ENCODE data around the gene FPR3. TPM values are rescaled to one million over a fixed set of nuclear protein-coding genes. Genes with fewer than 3 reads are reported as not detected.

FPR3 gene
- total RNA-seq = not detected

- intact Hi-C loops (cut with micrococcal nuclease) = no loop called here
- Mint-ChIP-seq H3K4me1 (ENCODE audit: low read depth) (no peaks in the 10 kb centered on the region), H3K4me3 (no peak within 1 kb of the TSS), H3K36me3 (no peaks in the 10 kb centered on the region), H3K27me3 (peaks cover 3% of the 10 kb centered on the region), H3K27ac (no peak within 1 kb of the TSS), H3K9me3 (peaks cover 4% of the 10 kb centered on the region)
- CTCF ChIA-PET = no interaction called here
- DNase-seq = no peak
- POLR2A ChIA-PET = no interaction called here
These were observed at the start of gene FPR3 for GRCh38 chr19:51794885-51795490. Gene FPR3, plus strand, starts transcription at chr19:51795157. Its CDS starts 28,592 bp downstream, at chr19:51823749.

GRCh38 chr19:51746731-51747130 is 48.2 kb upstream of the FPR3 start:
- Mint-ChIP-seq H3K9me3 (no peaks in the 10 kb centered on the region), H3K4me3 (no peak overlapping the region), H3K36me3 (no peaks in the 10 kb centered on the region), H3K4me1 (ENCODE audit: low read depth) (no peaks in the 10 kb centered on the region), H3K27ac (no peak overlapping the region), H3K27me3 (peaks cover 3% of the 10 kb centered on the region)
- intact Hi-C loops (cut with micrococcal nuclease) = no loop called here
- no peak for DNase-seq
- POLR2A ChIA-PET = no interaction called here
- CTCF ChIA-PET = no interaction called here

DNA sequence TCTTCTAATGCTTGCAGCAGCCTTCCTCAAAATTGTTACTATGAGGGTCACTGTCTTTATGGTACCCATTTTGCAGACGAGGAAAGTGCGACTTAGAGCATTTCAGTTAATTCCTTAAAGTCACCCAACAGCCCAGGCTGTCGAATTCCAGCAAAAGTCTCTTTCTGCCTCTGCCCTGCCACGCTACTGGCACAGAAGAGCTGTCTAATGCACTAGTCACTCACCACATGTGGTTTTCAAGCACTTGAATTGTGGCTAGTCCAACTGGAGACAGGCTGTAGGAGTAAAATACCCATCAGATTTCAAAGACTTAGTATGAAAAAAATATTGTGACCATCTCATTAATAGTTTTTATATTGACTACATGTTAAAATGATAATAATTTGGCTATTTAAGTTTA is 45.0 kb upstream of the FPR3 start:
- CTCF ChIA-PET = interaction anchor here (1.0 kb wide), 1 partner anchor 28 kb away, joined by 3 read pairs; no protein-coding TSS in a partner anchor
- no peaks in the 10 kb centered on the region for H3K4me1 Mint-ChIP-seq (ENCODE audit: low read depth)
- H3K27me3 Mint-ChIP-seq = peaks cover 3% of the 10 kb centered on the region
- no peaks in the 10 kb centered on the region for H3K36me3 Mint-ChIP-seq
- no peak overlapping the region for H3K4me3 Mint-ChIP-seq
- DNase-seq = no peak
- no peak overlapping the region for H3K27ac Mint-ChIP-seq
- no peaks in the 10 kb centered on the region for H3K9me3 Mint-ChIP-seq
- POLR2A ChIA-PET = no interaction called here
- intact Hi-C loops (cut with micrococcal nuclease) = no loop called here

DNA sequence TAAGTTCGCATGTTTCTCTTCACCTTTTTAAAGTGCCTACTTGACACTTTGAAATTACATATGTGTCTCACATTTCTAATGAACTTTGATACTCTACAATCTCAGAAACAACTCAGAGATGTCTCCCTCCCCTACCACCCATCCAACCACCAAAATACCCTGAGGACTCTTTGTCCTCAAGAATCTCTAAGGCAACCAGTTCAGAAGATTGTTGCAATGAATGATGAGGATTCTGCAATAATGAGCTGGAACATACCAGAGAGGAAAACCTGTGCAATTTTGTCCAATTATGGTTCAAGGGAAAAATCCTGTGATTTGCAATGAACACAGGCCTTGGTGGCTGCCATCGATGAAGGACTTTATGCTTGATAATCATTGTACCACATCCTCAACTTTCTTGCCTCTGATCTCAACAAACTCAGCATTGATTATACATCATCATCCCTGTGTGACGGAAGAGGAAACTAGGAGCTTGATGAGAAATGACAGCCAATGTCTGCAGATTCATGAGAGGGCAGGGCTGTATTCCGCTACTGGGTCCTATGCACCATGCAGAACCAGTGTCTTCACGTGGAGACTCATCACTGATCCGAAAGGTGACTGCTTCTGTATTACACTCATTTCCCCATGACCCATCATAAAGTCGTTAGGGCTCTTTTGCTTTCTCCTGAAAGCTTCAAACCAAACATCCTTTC is 44.4 kb upstream of the FPR3 start:
- ChIA-PET CTCF (interaction anchor here (1.0 kb wide), 1 partner anchor 27 kb away, joined by 3 read pairs; no protein-coding TSS in a partner anchor), POLR2A (no interaction called here)
- no peak for DNase-seq
- Mint-ChIP-seq H3K36me3 (no peaks in the 10 kb centered on the region), H3K27me3 (peaks cover 2% of the 10 kb centered on the region), H3K4me3 (no peak overlapping the region), H3K4me1 (ENCODE audit: low read depth) (no peaks in the 10 kb centered on the region), H3K9me3 (peaks cover under 1% of the 10 kb centered on the region), H3K27ac (no peak overlapping the region)
- intact Hi-C loops (cut with micrococcal nuclease) = no loop called here

GRCh38 chr19:51751655-51752054 is 43.3 kb upstream of the FPR3 start, which contains the start of gene FPR1:
Gene FPR1, minus strand, starts transcription at chr19:51751878. Its CDS starts 4,884 bp downstream, at chr19:51746994.
- no peaks in the 10 kb centered on the region for H3K4me1 Mint-ChIP-seq (ENCODE audit: low read depth)
- no peak within 1 kb of the TSS for H3K27ac Mint-ChIP-seq
- DNase-seq = no peak
- POLR2A ChIA-PET = no interaction called here
- intact Hi-C loops (cut with micrococcal nuclease) = no loop called here
- peaks cover 4% of the 10 kb centered on the region for H3K27me3 Mint-ChIP-seq
- H3K9me3 Mint-ChIP-seq = peaks cover 2% of the 10 kb centered on the region
- no peaks in the 10 kb centered on the region for H3K36me3 Mint-ChIP-seq
- no peak within 1 kb of the TSS for H3K4me3 Mint-ChIP-seq
- CTCF ChIA-PET = interaction anchor here (0.7 kb wide), 1 partner anchor 111 kb away, joined by 3 read pairs; no protein-coding TSS in a partner anchor

GRCh38 chr19:51754109-51754508 is 40.8 kb upstream of the FPR3 start:
- no peaks in the 10 kb centered on the region for H3K36me3 Mint-ChIP-seq
- H3K27ac Mint-ChIP-seq = no peak overlapping the region
- peaks cover 2% of the 10 kb centered on the region for H3K9me3 Mint-ChIP-seq
- intact Hi-C loops (cut with micrococcal nuclease) = no loop called here
- peaks cover 6% of the 10 kb centered on the region for H3K27me3 Mint-ChIP-seq
- POLR2A ChIA-PET = no interaction called here
- CTCF ChIA-PET = no interaction called here
- DNase-seq = no peak
- H3K4me1 Mint-ChIP-seq (ENCODE audit: low read depth) = no peaks in the 10 kb centered on the region
- H3K4me3 Mint-ChIP-seq = no peak overlapping the region

- CTCF ChIA-PET = no interaction called here
- no peaks in the 10 kb centered on the region for H3K36me3 Mint-ChIP-seq
- peaks cover 7% of the 10 kb centered on the region for H3K27me3 Mint-ChIP-seq
- no peak for DNase-seq
- intact Hi-C loops (cut with micrococcal nuclease) = no loop called here
- peaks cover 3% of the 10 kb centered on the region for H3K9me3 Mint-ChIP-seq
- POLR2A ChIA-PET = no interaction called here
- no peaks in the 10 kb centered on the region for H3K4me1 Mint-ChIP-seq (ENCODE audit: low read depth)
- no peak overlapping the region for H3K27ac Mint-ChIP-seq
- no peak overlapping the region for H3K4me3 Mint-ChIP-seq
These were observed 40.2 kb upstream of the FPR3 start for GRCh38 chr19:51754770-51755169.

- POLR2A ChIA-PET = no interaction called here
- H3K27ac Mint-ChIP-seq = no peak overlapping the region
- CTCF ChIA-PET = no interaction called here
- intact Hi-C loops (cut with micrococcal nuclease) = no loop called here
- no peak overlapping the region for H3K4me3 Mint-ChIP-seq
- DNase-seq = no peak
- peaks cover 4% of the 10 kb centered on the region for H3K9me3 Mint-ChIP-seq
- no peaks in the 10 kb centered on the region for H3K36me3 Mint-ChIP-seq
- H3K27me3 Mint-ChIP-seq = peaks cover 9% of the 10 kb centered on the region
- no peaks in the 10 kb centered on the region for H3K4me1 Mint-ChIP-seq (ENCODE audit: low read depth)
These were observed 39.4 kb upstream of the FPR3 start for GRCh38 chr19:51755571-51755970.

GRCh38 chr19:51760697-51761356 is 34.1 kb upstream of the FPR3 start, which contains the start of gene FPR2:
Gene FPR2, plus strand, starts transcription at chr19:51761180. Its CDS starts 7,479 bp downstream, at chr19:51768659.
- ChIA-PET CTCF (no interaction called here), POLR2A (no interaction called here)
- H3K36me3 Mint-ChIP-seq = no peaks in the 10 kb centered on the region
- H3K27me3 Mint-ChIP-seq = peaks cover 17% of the 10 kb centered on the region
- H3K27ac Mint-ChIP-seq = no peak within 1 kb of the TSS
- intact Hi-C loops (cut with micrococcal nuclease) = no loop called here
- H3K9me3 Mint-ChIP-seq = peaks cover 3% of the 10 kb centered on the region
- H3K4me3 Mint-ChIP-seq = no peak within 1 kb of the TSS
- DNase-seq = no peak
- H3K4me1 Mint-ChIP-seq (ENCODE audit: low read depth) = no peaks in the 10 kb centered on the region

GRCh38 chr19:51761696-51762095 is 33.3 kb upstream of the FPR3 start:
- H3K27ac Mint-ChIP-seq = no peak overlapping the region
- CTCF ChIA-PET = no interaction called here
- DNase-seq = no peak
- no peaks in the 10 kb centered on the region for H3K4me1 Mint-ChIP-seq (ENCODE audit: low read depth)
- H3K27me3 Mint-ChIP-seq = peaks cover 17% of the 10 kb centered on the region
- H3K36me3 Mint-ChIP-seq = no peaks in the 10 kb centered on the region
- no peak overlapping the region for H3K4me3 Mint-ChIP-seq
- intact Hi-C loops (cut with micrococcal nuclease) = no loop called here
- POLR2A ChIA-PET = no interaction called here
- H3K9me3 Mint-ChIP-seq = peaks cover 3% of the 10 kb centered on the region

GRCh38 chr19:51765086-51765485 is 29.9 kb upstream of the FPR3 start:
- no peaks in the 10 kb centered on the region for H3K4me1 Mint-ChIP-seq (ENCODE audit: low read depth)
- H3K27ac Mint-ChIP-seq = no peak overlapping the region
- ChIA-PET POLR2A (no interaction called here), CTCF (no interaction called here)
- peaks cover 17% of the 10 kb centered on the region for H3K27me3 Mint-ChIP-seq
- no peak overlapping the region for H3K4me3 Mint-ChIP-seq
- intact Hi-C loops (cut with micrococcal nuclease) = no loop called here
- H3K9me3 Mint-ChIP-seq = no peaks in the 10 kb centered on the region
- no peak for DNase-seq
- no peaks in the 10 kb centered on the region for H3K36me3 Mint-ChIP-seq

DNA sequence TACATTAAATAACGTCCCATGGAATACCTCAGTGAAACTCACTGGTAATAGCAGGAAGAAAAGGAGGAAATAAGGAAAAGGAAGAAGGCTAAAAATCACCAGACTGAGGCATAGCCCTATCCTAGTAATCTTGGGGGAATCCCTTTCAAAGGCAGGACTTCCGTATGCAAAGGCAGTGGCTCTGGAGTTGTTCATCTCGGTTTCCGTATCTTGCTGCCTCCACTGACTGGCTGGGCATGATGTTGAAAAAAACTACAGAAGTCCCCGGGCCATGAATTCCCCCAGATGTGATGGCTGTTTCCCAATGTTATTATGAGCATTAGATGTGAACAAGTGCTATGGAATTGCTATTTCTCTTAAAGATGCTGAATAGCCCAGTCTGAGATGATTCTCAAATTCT is 28.5 kb upstream of the FPR3 start:
- no peaks in the 10 kb centered on the region for H3K36me3 Mint-ChIP-seq
- intact Hi-C loops (cut with micrococcal nuclease) = no loop called here
- POLR2A ChIA-PET = no interaction called here

More for the DNA sequence above, 28.5 kb upstream of the FPR3 start:
- Mint-ChIP-seq H3K4me1 (ENCODE audit: low read depth) (no peaks in the 10 kb centered on the region), H3K9me3 (no peaks in the 10 kb centered on the region), H3K27ac (no peak overlapping the region), H3K4me3 (no peak overlapping the region), H3K27me3 (peaks cover 17% of the 10 kb centered on the region)
- no peak for DNase-seq
- CTCF ChIA-PET = no interaction called here

All from activated CD4-positive, alpha-beta memory T cell treated with anti-CD3 and anti-CD28 coated beads for 36 hours (primary cell).